Central memory CD4-positive, alpha-beta T cell (primary cell): ENCODE results near the gene NUP107.
A peak's percentile ranks its signal among the peaks of the same experiment; 100 is the strongest.

Experiments
- DNase-seq: peaks from one replicate; pipeline ENCODE4 v3.0.0; 2022

NUP107 gene

GRCh38 chr12:68775121-68775630 lies 88.4 kb downstream of the NUP107 start:
- DNase-seq: no peak

- DNase-seq: no peak
These were observed 90.3 kb downstream of the NUP107 start for GRCh38 chr12:68776976-68777610.

GRCh38 chr12:68779280-68779679 lies 92.5 kb downstream of the NUP107 start:
- no peak for DNase-seq

GRCh38 chr12:68780731-68781130 lies 94.0 kb downstream of the NUP107 start:
- no peak for DNase-seq

GRCh38 chr12:68781728-68782127 lies 95.0 kb downstream of the NUP107 start:
- no peak for DNase-seq

- no peak for DNase-seq
These were observed 97.2 kb downstream of the NUP107 start for GRCh38 chr12:68784015-68784414.

GRCh38 chr12:68785358-68785757 lies 98.6 kb downstream of the NUP107 start:
- no peak for DNase-seq

- DNase-seq: no peak
These were observed 99.0 kb downstream of the NUP107 start for GRCh38 chr12:68785823-68786222.

GRCh38 chr12:68786929-68787328 lies 100.2 kb downstream of the NUP107 start:
- no peak for DNase-seq

GRCh38 chr12:68788554-68789143 lies 101.9 kb downstream of the NUP107 start:
- DNase-seq: no peak

- DNase-seq: no peak
These were observed 102.5 kb downstream of the NUP107 start for GRCh38 chr12:68789144-68789878.

GRCh38 chr12:68790081-68790951 lies 103.5 kb downstream of the NUP107 start:
- DNase-seq: no peak

GRCh38 chr12:68790952-68791234 lies 104.1 kb downstream of the NUP107 start:
- no peak for DNase-seq

GRCh38 chr12:68791897-68792481 lies 105.2 kb downstream of the NUP107 start:
- no peak for DNase-seq

GRCh38 chr12:68792952-68793351 lies 106.2 kb downstream of the NUP107 start:
- DNase-seq: peak; percentile 39

GRCh38 chr12:68793436-68793835 lies 106.7 kb downstream of the NUP107 start:
- DNase-seq: no peak

GRCh38 chr12:68793975-68794652 lies 107.3 kb downstream of the NUP107 start:
- no peak for DNase-seq

- no peak for DNase-seq
These were observed 108.0 kb downstream of the NUP107 start for GRCh38 chr12:68794653-68795251.
